Testis (tissue), 2 donors: ENCODE data around the gene HTR3D.

ENCODE experiments used
- CTCF ChIP-seq, 3 experiments: fragments of 450-650 bp in 2 of 3; fragments of 200-600 bp in 1 of 3; sonication (generic) in 1 of 3; IDR thresholded peaks; one replicate each; pipeline ENCODE4 v1.5.1; 2016 to 2019; ENCODE audit warnings: antibody characterized with exemption in 3 of 3, mild to moderate bottlenecking in 2 of 3, moderate library complexity in 1 of 3
- POLR2A ChIP-seq: fragments of 450-650 bp; IDR thresholded peaks from one replicate; pipeline ENCODE4 v1.6.1; 2017; ENCODE audit warnings: antibody characterized with exemption, mild to moderate bottlenecking, moderate library complexity

- TF ChIP-seq CTCF (IDR thresholded peaks at IDR 0.05): no peak
- TF ChIP-seq POLR2A: no peak
Observed at GRCh38 chr3:184062637-184063036, 31.1 kb downstream of the HTR3D start.
